Common myeloid progenitor, CD34-positive (primary cell): ENCODE data around the gene OCA2.

Source experiments
- CTCF ChIA-PET: fragments of 350-600 bp; sonication (Branson Sonifier 250); formaldehyde crosslinking; loops from one replicate; lab custom pipeline; 2021; ENCODE audit warnings: antibody characterized with exemption; lab: Charles Lee
- POLR2A ChIA-PET: fragments of 350-600 bp; sonication (Branson Sonifier 250); formaldehyde crosslinking; loops from one replicate; lab custom pipeline; 2021; ENCODE audit warnings: antibody characterized with exemption; lab: Charles Lee
- DNase-seq, 3 donors: peaks; one replicate each; pipeline versions ENCODE4 v3.0.0 to v3.0.0-alpha.2; 2013
- H3K27ac ChIP-seq, 2 experiments: 1 replicate in 1 of 2; 2 replicates in 1 of 2; pipeline ENCODE4 v1.7.0; 2013; ENCODE audit warnings: inconsistent platforms in 2 of 2, low read length in 2 of 2, mild to moderate bottlenecking in 2 of 2, low read depth in 1 of 2, moderate library complexity in 1 of 2; ENCODE audit not compliant: severe bottlenecking in 2 of 2, insufficient read depth in 1 of 2, poor library complexity in 1 of 2
- H3K27me3 ChIP-seq, 5 experiments: replicated peaks in 2 of 5; 1 replicate in 3 of 5; 2 replicates in 2 of 5; pipeline versions ENCODE4 v1.6.1 to v1.7.0; 2013; ENCODE audit warnings: low read length in 4 of 5, mild to moderate bottlenecking in 2 of 5, moderate library complexity in 2 of 5, inconsistent platforms in 1 of 5; ENCODE audit not compliant: insufficient read depth in 5 of 5, control insufficient read depth in 4 of 5
- H3K36me3 ChIP-seq, 4 experiments: 1 replicate in 2 of 4; 2 replicates in 2 of 4; pipeline versions ENCODE4 v1.6.1 to v1.7.0; 2013; ENCODE audit warnings: low read length in 3 of 4, control low read depth in 1 of 4, mild to moderate bottlenecking in 1 of 4; ENCODE audit not compliant: control insufficient read depth in 4 of 4, insufficient read depth in 4 of 4
- H3K4me1 ChIP-seq, 4 experiments: 1 replicate in 3 of 4; 2 replicates in 1 of 4; pipeline versions ENCODE4 v1.6.1 to v1.7.1; 2013; ENCODE audit warnings: low read length in 3 of 4, mild to moderate bottlenecking in 3 of 4, control low read depth in 1 of 4, inconsistent platforms in 1 of 4, moderate library complexity in 1 of 4; ENCODE audit not compliant: control insufficient read depth in 4 of 4, insufficient read depth in 4 of 4; ENCODE audit errors: control extremely low read depth in 1 of 4
- H3K4me3 ChIP-seq, 7 experiments: 1 replicate in 4 of 7; 2 replicates in 3 of 7; pipeline versions ENCODE4 v1.5.1 to v1.7.0; 2013; ENCODE audit warnings: mild to moderate bottlenecking in 7 of 7, low read length in 6 of 7, moderate library complexity in 6 of 7, inconsistent platforms in 2 of 7, low read depth in 2 of 7, control low read depth in 1 of 7; ENCODE audit not compliant: insufficient read depth in 4 of 7, control insufficient read depth in 1 of 7; ENCODE audit errors: extremely low read depth in 1 of 7
- H3K9me3 ChIP-seq, 5 experiments: 1 replicate in 4 of 5; 2 replicates in 1 of 5; pipeline versions ENCODE4 v1.6.1 to v1.7.1; 2013; ENCODE audit warnings: low read length in 4 of 5, mild to moderate bottlenecking in 2 of 5, inconsistent platforms in 1 of 5, low read depth in 1 of 5, moderate library complexity in 1 of 5; ENCODE audit not compliant: control insufficient read depth in 4 of 5, insufficient read depth in 2 of 5; ENCODE audit errors: control extremely low read depth in 1 of 5
- WGBS: methylation state at CpG from one replicate; pipeline ENCODE4 v1.1.5; 2013; ENCODE audit not compliant: insufficient coverage; 5-methylcytosine and 5-hydroxymethylcytosine counted together

OCA2 gene

GRCh38 chr15:27833974-27834373, 265.1 kb downstream of the OCA2 start:
- WGBS, result 86% methylated on average over 1 of the region's 2 CpGs
- CTCF ChIA-PET, result no interaction called here

GRCh38 chr15:27833178-27833577, 265.9 kb downstream of the OCA2 start:
- CTCF ChIA-PET, result no interaction called here
- no peaks in the 10 kb centered on the region for H3K9me3 ChIP-seq
- H3K4me3 ChIP-seq, result no peak overlapping the region
- no peaks in the 10 kb centered on the region for H3K4me1 ChIP-seq
- 100% methylated on average over 1 of the region's 4 CpGs for WGBS
- no peaks in the 10 kb centered on the region for H3K36me3 ChIP-seq
- H3K27ac ChIP-seq, result no peak overlapping the region
- POLR2A ChIA-PET, result no interaction called here
- peaks cover 0 to 11% (median 4%) of the 10 kb centered on the region in 5 experiments for H3K27me3 ChIP-seq
- DNase-seq, result no peak

More at GRCh38 chr15:27833974-27834373, 265.1 kb downstream of the OCA2 start:
- Histone ChIP-seq H3K4me1 (no peaks in the 10 kb centered on the region), H3K9me3 (no peaks in the 10 kb centered on the region), H3K27me3 (peaks cover 0 to 11% (median 7%) of the 10 kb centered on the region in 5 experiments), H3K27ac (no peak overlapping the region), H3K36me3 (no peaks in the 10 kb centered on the region), H3K4me3 (no peak overlapping the region)
- no peak for DNase-seq
- POLR2A ChIA-PET, result no interaction called here

GRCh38 chr15:27832237-27832596, 266.9 kb downstream of the OCA2 start:
- Histone ChIP-seq H3K36me3 (no peaks in the 10 kb centered on the region), H3K27ac (no peak overlapping the region), H3K4me1 (no peaks in the 10 kb centered on the region), H3K4me3 (no peak overlapping the region), H3K27me3 (peaks cover 0 to 4% (median 0%) of the 10 kb centered on the region in 5 experiments), H3K9me3 (no peaks in the 10 kb centered on the region)
- CTCF ChIA-PET, result no interaction called here
- POLR2A ChIA-PET, result no interaction called here
- no peak for DNase-seq
- 89% methylated on average over 6 of the region's 7 CpGs for WGBS

- no peaks in the 10 kb centered on the region for H3K4me1 ChIP-seq
- H3K36me3 ChIP-seq, result no peaks in the 10 kb centered on the region
- no peak overlapping the region for H3K4me3 ChIP-seq
- CTCF ChIA-PET, result no interaction called here
- H3K9me3 ChIP-seq, result no peaks in the 10 kb centered on the region
- WGBS, result 96% methylated on average over 22 of the region's 28 CpGs
- DNase-seq, result no peak
- H3K27me3 ChIP-seq, result no peaks in the 10 kb centered on the region
- H3K27ac ChIP-seq, result no peak overlapping the region
- POLR2A ChIA-PET, result no interaction called here
Observed at GRCh38 chr15:27831384-27832236, 267.5 kb downstream of the OCA2 start.

GRCh38 chr15:27828746-27829145, 270.4 kb downstream of the OCA2 start:
- H3K27me3 ChIP-seq, result no peaks in the 10 kb centered on the region
- ChIA-PET CTCF (no interaction called here), POLR2A (no interaction called here)
- no peaks in the 10 kb centered on the region for H3K4me1 ChIP-seq
- DNase-seq, result no peak
- 94% methylated on average over 10 of the region's 10 CpGs for WGBS
- no peak overlapping the region for H3K27ac ChIP-seq
- no peaks in the 10 kb centered on the region for H3K36me3 ChIP-seq
- H3K9me3 ChIP-seq, result no peaks in the 10 kb centered on the region
- no peak overlapping the region for H3K4me3 ChIP-seq

- Histone ChIP-seq H3K27ac (no peak overlapping the region), H3K9me3 (no peaks in the 10 kb centered on the region), H3K36me3 (no peaks in the 10 kb centered on the region), H3K4me3 (no peak overlapping the region), H3K27me3 (no peaks in the 10 kb centered on the region), H3K4me1 (no peaks in the 10 kb centered on the region)
- POLR2A ChIA-PET, result no interaction called here
- no peak for DNase-seq
- CTCF ChIA-PET, result interaction anchor here (0.8 kb wide), 1 partner anchor 16 kb away, joined by 3 read pairs; no protein-coding TSS in a partner anchor
- WGBS, result 81% methylated on average over 11 of the region's 15 CpGs
Observed at GRCh38 chr15:27826902-27827714, 272.0 kb downstream of the OCA2 start.

GRCh38 chr15:27826411-27826810, 272.7 kb downstream of the OCA2 start:
- H3K9me3 ChIP-seq, result no peaks in the 10 kb centered on the region
- no peaks in the 10 kb centered on the region for H3K36me3 ChIP-seq
- no peaks in the 10 kb centered on the region for H3K27me3 ChIP-seq
- H3K4me3 ChIP-seq, result no peak overlapping the region
- ChIA-PET CTCF (no interaction called here), POLR2A (no interaction called here)
- H3K27ac ChIP-seq, result no peak overlapping the region
- H3K4me1 ChIP-seq, result no peaks in the 10 kb centered on the region
- 80% methylated on average over 7 of the region's 7 CpGs for WGBS
- no peak for DNase-seq
